GM21528 (cell line): Measurements from ENCODE around the gene FOLR1.
"Not testable (repeated sequence)": the region's sequence is repeated elsewhere in the genome, so short reads cannot be mapped to it uniquely, and the experiment has no call there.

Source experiments
- ATAC-seq: cut with Tn5 transposase; IDR thresholded peaks from one replicate; pipeline ENCODE4 v1.9.1; 2021; ENCODE audit warnings: mild to moderate bottlenecking, moderate library complexity; ENCODE audit not compliant: unreplicated experiment, low FRiP score

The FOLR1 gene

DNA sequence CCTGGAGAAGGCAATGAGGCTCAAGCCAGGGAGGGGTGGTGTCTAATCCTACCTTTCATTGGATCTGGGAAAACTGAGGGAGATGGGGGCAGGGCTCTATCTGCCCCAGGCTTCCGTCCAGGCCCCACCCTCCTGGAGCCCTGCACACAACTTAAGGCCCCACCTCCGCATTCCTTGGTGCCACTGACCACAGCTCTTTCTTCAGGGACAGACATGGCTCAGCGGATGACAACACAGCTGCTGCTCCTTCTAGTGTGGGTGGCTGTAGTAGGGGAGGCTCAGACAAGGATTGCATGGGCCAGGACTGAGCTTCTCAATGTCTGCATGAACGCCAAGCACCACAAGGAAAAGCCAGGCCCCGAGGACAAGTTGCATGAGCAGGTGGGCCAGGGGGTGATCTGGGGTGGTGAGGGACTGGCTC lies at the start of gene FOLR1:
FOLR1 (plus strand) TSS at position 180 of the 421 bp plus-strand sequence; CDS start at position 214, 34 bp downstream.
- no peak for ATAC-seq

DNA sequence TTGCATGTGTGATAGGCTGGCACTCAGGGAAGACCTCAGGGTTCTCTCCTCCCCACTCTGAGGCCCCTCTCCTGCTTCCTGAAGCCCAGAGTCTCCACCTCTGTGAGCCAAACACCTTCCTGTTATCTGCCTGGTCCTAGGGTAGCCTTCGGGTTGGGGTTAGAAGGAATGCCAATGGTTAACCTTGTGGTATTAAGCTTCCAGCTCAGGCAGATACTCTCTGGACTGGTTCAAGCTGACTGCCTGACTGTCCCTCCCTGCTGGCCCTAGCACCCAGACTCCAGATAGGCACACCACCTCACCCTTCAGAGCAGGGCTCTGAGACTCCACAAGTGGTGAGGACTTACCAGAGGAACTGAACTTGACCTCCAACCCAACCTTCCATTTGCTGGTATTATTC lies 49.4 kb upstream of the FOLR1 start:
- ATAC-seq: not testable (repeated sequence)

DNA sequence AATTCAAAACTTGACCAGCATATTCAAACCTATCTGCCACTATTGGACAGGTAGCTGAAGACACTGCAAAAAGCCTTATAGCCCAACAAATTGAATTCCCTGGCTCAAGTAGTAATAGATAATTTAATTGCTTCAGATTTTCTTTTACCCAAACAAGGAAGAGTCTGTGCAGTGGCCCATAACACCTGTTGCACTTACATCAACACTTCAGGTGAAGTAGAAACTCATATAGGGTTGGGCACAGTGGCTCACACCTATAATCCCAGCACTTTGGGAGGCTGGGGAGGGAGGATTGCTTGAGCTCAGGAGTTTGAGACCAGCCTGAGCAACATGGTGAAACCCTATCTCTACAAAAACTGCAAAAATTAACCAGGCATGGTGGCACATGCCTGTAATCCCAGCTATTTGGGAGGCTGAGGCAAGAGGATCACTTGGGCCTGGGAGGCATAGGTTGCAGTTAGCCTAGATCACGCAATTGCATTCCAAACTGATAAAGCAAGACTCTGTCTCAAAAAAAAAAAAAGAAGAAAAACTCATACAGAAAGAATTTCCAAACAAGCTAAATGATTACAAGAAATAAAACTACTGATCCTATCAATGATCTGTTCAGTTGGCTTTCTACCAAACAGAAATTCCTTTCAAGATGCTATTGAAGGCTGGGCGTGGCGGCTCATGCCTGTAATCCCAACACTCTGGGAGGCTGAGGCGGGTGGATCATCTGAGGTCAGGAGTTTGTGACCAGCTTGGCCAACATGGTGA lies 47.0 kb upstream of the FOLR1 start:
- ATAC-seq: no peak

DNA sequence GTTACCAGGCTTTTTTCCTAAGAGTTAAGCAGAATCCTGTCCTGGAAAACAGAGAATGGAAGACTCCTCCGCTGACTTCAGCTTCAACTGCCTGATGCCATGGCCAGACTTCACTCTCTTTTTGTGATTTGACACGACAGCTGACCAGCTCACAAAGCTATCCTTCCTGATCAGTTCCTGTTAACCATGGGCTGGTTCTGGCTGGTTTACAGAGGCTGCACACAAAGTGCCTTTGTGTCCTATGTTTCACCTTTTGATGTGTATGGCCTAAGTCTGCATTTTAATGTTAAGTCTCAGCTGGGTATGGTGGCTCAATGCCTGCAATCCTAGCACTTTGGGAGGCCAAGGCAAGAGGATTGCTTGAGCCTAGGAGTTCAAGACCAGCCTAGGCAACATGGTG lies 45.3 kb upstream of the FOLR1 start:
- ATAC-seq: no peak

DNA sequence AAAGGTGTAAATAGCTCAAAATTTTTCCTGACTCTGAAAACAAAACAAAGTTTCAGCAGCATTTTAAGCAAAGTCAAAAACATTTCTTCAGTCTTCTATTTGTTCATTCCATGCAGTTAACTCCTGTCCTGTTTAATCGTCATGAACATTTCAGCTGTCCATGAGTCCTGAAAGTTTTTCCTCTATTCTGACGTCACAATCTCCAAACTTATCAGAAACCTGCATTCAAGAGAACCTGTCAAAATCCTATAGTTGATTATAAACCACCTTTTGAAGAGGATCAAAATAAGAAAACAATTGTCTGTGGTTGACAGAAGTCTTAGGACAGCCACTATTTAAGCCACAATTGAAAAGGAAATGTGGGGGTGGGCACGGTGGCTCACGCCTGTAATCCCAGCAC lies 41.1 kb upstream of the FOLR1 start:
- ATAC-seq: no peak

DNA sequence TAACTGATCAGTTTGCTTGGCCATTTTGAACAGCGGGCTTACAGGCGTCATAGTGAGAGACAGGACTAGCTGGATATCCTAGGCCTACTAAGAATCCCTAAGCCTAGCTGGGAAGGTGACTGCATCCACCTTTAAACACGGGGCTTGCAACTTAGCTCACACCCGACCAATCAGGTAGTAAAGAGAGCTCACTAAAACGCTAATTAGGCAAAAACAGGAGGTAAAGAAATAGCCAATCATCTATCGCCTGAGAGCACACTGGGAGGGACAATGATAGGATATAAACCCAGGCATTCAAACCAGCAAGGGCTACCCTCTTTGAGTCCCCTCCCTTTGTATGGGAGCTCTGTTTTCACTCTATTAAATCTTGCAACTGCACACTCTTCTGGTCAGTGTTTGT lies 38.1 kb upstream of the FOLR1 start:
- ATAC-seq: not testable (repeated sequence)

DNA sequence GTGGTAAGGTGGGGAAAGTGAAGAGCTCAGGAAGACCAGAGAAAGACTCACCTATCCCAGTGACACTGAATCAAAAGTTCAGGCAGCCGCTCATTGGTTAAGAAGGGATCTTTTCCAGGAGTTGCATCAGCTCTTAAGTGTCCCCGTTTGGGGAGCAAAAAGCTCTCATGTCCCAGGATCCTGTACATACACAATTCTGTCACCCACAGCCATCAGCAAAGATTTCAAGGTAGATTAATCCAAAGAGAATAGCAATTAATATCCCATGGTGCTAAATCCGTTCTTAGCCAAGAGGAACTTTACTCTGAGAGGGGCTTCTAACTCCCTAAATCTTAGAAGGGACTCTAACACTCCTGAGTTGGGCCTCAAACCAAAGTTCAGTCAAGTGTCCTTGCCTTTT lies 37.1 kb upstream of the FOLR1 start:
- no peak for ATAC-seq

DNA sequence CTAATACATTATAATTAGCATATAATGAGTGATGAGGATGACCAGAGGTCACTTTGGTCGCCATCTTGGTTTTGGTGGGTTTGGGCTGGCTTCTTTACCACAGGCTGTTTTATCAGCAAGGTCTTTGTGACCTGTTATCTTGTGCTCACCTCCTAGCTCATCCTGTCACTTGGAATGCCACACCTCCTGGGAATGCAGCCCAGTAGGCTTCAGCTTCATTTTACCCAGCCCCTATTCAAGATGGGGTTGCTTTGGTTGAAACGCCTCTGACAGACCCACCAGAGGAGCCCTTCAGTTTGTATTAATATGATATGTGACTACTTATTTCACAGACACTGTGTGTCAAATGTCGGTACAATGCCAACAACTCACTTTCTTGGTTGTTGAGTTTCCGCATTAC lies 36.2 kb upstream of the FOLR1 start:
- no peak for ATAC-seq

DNA sequence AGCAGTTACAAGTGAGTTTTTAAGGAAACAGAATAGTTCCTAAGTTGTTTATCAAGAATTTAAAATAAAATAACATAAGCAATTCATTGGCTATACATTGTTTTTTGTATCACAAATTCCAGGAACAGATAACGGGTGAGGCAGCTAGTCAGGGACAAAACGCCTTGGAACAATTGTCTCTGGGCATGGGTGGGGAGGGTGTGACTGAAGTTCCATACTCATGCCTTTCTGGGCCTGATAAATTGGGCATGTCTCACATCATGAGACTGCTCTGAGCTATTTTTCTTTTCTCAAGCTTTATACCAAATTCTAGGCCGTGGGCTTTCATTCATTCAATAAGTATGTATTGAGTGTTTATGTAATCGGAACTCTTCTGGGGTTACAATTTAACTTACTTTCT lies 34.8 kb upstream of the FOLR1 start:
- ATAC-seq: no peak

DNA sequence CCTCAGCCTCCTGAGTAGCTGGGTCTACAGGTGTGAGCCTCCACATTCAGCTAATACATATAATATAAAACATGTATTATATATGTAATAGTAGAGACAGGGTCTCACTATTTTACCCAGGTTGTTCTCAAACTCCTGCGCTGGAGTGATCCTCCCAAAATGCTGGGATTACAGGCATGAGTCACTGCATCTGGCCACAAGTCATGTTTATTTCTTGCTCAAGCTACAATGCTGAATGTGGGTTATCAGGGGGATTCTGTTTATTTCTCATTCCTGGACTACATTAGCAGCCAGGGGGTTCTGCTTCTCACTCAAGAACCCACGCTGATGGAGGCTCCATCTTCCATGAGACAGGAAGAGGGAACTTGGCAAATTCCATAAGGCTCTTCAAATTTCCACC lies 31.6 kb upstream of the FOLR1 start:
- ATAC-seq: no peak

DNA sequence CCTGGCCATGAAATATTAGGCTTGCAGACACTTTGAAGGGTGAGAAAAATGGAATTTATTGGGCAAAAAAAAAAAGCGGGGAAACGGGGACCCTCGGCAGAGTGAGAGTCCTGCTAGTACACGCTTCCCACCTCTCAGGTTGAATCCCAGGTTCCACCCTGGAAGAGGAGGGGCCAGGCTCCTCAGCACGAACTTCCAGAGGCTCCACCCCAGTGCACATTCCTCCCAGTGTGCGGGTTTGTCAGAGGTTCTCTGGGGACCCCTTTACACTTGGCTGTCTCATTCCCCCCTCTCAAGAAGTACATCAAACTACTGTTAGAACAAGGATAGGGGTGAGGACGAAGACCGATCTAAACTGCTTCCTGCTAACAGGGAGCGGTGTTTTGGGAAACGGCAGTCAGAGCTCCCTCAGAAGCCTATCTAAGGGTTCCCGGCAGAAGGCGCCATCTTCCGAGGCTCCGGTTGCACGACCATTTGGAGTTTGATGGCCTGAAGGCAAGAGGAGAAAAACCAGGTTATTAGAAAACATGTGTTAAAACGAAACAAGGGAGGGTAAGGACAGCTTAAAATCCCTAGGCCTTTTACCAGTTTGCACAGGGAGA lies 28.9 kb upstream of the FOLR1 start:
- ATAC-seq: no peak

DNA sequence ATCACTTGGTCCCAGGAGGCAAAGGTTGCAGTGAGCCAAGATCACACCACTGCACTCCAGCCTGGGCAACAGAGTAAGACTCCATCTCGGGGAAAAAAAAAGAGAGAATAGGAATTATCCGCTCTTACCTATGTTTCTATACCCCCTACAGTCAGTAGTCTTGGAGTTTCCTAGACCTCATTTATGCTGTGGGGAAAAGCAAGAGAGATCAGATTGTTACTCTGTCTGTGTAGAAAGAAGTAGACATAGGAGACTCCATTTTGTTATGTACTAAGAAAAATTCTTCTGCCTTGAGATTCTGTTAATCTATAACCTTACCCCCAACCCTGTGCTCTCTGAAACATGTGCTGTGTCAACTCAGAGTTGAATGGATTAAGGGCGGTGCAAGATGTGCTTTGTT lies 27.8 kb upstream of the FOLR1 start:
- not testable (repeated sequence) for ATAC-seq

DNA sequence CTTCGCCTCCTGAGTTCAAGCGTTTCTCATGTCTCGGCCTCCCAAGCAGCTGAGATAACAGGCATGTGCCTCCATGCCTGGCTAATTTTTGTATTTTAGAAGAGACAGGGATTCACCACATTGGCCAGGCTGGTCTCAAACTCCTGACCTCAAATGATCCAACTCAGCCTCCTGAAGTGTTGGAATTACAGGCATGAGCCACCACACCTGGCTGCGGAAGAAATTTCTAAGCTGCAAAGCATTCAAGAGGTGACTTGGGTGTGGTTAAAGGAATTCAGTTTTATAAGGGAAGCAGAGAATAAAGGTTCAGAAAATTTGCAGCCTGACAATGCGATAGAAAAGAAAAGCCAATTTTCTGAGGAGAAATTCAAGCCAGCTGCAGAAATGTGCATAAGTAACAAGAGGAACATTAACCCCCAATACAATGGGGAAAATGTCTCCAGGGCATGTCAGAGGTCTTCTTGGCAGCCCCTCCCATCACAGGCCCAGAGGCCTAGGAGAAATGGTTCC lies 22.8 kb upstream of the FOLR1 start:
- not testable (repeated sequence) for ATAC-seq

DNA sequence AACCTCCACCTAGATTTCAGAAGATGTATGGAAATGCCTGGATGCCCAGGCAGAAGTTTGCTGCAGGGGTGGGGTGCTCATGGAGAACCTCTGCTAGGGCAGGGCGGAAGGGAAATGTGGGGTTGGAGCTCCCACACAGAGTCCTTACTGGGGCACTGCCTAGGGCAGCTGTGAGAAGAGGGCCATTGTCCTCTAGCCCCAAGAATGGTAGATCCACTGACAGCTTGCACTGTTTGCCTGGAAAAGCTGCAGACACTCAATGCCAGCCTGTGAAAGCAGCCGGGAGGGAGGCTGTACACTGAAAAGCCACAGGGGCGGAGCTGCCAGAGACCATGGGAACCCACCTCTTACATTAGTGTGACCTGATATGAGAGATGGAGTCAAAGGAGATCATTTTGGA lies 22.2 kb upstream of the FOLR1 start:
- ATAC-seq: not testable (repeated sequence)

DNA sequence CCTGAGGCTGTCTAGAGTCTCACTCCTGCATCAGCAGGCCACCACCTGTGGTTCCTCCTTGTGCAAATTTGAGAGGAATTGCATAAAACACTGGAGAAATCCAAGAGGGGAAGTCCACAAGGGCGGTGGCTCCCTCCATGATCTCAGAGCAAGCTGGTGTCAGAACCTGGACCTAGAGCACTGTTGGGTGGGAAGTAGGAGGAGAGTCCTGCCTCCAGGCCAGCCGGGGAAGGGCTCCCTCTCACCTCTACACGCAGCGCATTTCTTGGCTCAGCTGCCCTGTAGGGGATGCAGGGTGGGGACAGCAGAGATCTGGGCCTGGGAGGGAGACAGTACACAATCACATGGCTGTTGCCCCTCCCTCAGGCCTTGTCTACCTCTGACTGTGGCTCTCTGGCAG lies 19.9 kb upstream of the FOLR1 start:
- ATAC-seq: not testable (repeated sequence)

DNA sequence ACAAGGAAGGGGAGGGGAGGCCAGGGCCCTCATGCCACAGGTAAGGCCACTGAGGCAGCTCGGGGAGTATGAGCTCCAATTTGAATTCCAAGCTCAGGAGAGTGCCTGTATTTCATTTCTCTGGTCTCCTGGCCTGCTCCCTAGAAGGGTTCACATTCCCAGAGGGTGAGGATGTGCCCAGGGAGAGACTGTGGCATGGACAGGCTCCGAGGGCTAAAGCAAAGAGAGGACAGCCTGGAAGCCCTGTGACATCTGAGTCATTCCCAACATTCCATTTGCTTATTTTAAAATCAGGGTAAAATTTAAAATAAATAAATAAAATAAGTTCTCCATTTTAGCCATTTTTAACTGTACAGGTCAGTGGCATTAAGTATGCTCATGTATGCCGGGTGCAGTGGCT lies 18.6 kb upstream of the FOLR1 start:
- ATAC-seq: no peak

DNA sequence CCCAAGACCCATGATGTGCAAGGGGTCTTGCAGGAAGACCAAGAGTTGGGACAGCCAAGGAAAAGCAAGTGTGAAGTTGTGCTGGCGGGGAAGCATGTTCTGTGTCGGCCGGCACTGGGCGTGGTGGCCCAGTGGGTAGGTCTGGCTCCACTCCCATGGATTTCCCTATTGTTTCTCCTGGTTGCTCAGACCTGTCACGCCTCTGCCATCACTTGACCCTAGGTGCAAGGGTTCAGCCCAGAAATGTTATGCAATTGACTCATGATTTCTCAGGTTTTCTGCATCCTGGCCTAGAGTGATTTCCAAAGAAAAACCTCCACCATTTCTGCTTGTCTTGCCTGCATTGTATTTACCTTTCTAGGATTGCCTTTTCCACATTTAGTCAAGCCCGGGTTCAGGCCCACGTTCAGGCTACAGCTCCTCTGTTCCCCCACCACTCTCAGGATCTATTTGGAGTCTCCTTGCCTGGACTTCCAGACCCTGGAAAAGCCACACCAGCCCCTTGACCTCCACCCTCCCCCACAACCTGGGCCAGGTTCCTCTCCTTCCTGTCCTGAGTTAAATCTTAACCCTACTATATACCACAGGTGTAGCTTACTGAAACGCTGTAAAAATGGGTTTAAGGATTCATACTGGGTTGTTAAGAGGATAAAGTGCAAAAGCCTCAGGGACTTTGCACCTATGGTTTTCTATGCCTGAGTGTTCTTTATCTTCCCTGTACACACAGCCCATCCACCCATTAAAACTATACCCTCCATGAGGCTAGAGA lies 17.5 kb upstream of the FOLR1 start:
- ATAC-seq: no peak

DNA sequence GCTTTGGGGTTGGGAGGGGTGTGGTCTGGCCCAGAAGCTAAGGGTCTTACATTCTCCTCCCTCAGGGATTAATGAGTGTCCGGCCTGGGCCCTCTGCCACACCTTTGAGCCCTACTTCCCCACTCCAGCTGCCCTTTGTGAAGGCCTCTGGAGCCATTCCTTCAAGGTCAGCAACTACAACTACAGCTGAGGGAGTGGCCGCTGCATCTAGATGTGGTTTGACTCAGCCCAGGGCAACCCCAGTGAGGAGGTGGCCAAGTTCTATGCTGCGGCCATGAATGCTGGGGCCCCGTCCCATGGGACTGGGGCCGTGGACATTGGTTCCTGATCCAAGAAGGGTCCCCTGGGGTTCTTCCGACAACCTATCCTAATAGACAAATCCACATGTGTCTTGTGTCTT lies 14.3 kb upstream of the FOLR1 start:
- no peak for ATAC-seq

DNA sequence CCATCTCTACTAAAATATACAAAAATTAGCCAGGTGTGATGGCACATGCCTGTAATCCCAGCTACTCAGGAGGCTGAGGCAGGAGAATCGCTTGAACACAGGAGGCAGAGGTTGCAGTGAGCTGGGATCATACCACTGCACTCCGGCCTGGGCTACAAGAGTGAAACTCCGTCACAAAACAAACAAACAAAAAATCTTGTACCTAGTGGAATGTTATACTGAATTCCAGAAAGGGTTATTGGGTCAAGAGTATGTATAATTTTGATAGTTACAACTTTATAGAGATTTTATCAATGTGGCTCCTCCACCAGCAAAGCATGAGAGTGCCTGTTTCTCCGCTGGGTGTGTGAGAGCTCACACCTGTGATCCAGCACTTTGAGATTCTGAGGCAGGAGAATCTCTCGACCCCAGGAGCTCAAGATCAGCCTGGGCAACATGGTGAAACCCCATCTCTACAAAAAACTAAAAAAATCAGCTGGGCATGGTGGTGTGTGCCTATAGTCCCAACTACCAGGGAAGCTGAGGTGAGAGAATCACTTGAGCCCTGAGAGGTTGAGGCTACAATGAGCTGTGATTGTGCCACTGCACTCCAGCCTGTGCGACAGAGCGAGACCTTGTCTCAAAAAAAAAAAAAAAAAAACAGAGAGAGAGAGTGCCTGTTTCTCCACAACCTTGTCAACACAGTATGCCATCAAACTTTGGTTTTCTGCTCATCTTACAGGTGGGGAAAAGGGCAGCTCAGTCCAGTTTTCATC lies 12.7 kb upstream of the FOLR1 start:
- ATAC-seq: no peak

DNA sequence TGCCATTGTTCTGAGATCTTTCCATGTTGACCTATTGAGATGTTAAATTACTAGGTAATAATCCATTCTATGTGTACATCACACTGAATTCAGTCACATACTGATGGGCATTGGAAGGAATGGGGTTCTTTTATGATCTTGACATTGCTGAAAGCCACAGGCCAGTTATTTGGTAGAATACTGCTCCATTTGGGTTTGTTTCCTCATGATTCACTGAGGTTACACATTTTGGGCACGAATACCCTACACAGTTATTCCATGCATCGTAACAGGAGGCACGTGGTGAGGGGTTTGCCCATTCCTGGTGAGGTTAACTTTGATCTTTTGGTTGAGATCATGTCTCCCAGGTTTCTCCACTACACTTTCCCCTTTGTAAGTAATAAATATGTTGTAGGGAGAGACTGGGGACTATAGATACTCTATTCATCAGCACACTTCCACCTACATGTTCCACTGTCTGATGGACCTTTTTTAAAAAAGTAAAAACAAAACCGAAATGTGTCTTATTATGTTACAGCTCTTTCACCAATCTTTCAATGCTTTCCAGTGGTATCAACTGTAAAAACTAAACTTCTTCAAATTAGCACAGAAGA lies 12.0 kb upstream of the FOLR1 start:
- no peak for ATAC-seq
